Mesothelial cell of epicardium (in vitro differentiated cells): ENCODE data around the gene TMEM80. TPM values are rescaled to one million over a fixed set of nuclear protein-coding genes. Genes with fewer than 3 reads are reported as not detected.

Experiments used
- DNase-seq, 2 experiments: peaks; one replicate each; pipeline ENCODE4 v3.0.0; 2021; ENCODE audit warnings: low spot score in 2 of 2; ENCODE audit not compliant: unreplicated experiment in 2 of 2
- H3K27ac Mint-ChIP-seq: 2 replicates; pipeline ENCODE4 v1.8.0; 2021; ENCODE audit warnings: mixed read lengths
- H3K27me3 Mint-ChIP-seq: 2 replicates; pipeline ENCODE4 v1.8.0; 2021; ENCODE audit warnings: low read depth, mixed read lengths
- H3K36me3 Mint-ChIP-seq: 2 replicates; pipeline ENCODE4 v1.8.0; 2021; ENCODE audit warnings: mixed read lengths
- H3K4me1 Mint-ChIP-seq: 2 replicates; pipeline ENCODE4 v1.8.0; 2021; ENCODE audit warnings: mixed read lengths
- H3K4me3 Mint-ChIP-seq: 2 replicates; pipeline ENCODE4 v1.8.0; 2021; ENCODE audit warnings: mild to moderate bottlenecking, moderate library complexity, mixed read lengths
- H3K9me3 Mint-ChIP-seq: 2 replicates; pipeline ENCODE4 v1.8.0; 2021; ENCODE audit warnings: mixed read lengths
- CTCF ChIP-seq: fragments of 200-600 bp; sonication (generic); IDR thresholded peaks from one replicate; pipeline ENCODE4 v1.5.0; 2021; ENCODE audit warnings: antibody characterized with exemption; ENCODE audit not compliant: unreplicated experiment
- total RNA-seq: library from RNA; stranded (reverse); gene quantifications from 3 replicates; pipeline ENCODE4 v1.2.1, GENCODE V29; 2021

The TMEM80 gene
- total RNA-seq, 1 donor from 2014 or later = 28.7 TPM

- no peaks in the 10 kb centered on the region for H3K9me3 Mint-ChIP-seq
- peak overlapping the region; percentile 34 for H3K27ac Mint-ChIP-seq
- H3K36me3 Mint-ChIP-seq = peaks cover 12% of the 10 kb centered on the region
- H3K4me1 Mint-ChIP-seq = peaks cover 3% of the 10 kb centered on the region
- DNase-seq = no peak
- peaks cover 31% of the 10 kb centered on the region for H3K27me3 Mint-ChIP-seq
- TF ChIP-seq CTCF = peak; percentile 48
- H3K4me3 Mint-ChIP-seq = no peak overlapping the region
Measured at GRCh38 chr11:723120-723883, 27.7 kb downstream of the TMEM80 start.

DNA sequence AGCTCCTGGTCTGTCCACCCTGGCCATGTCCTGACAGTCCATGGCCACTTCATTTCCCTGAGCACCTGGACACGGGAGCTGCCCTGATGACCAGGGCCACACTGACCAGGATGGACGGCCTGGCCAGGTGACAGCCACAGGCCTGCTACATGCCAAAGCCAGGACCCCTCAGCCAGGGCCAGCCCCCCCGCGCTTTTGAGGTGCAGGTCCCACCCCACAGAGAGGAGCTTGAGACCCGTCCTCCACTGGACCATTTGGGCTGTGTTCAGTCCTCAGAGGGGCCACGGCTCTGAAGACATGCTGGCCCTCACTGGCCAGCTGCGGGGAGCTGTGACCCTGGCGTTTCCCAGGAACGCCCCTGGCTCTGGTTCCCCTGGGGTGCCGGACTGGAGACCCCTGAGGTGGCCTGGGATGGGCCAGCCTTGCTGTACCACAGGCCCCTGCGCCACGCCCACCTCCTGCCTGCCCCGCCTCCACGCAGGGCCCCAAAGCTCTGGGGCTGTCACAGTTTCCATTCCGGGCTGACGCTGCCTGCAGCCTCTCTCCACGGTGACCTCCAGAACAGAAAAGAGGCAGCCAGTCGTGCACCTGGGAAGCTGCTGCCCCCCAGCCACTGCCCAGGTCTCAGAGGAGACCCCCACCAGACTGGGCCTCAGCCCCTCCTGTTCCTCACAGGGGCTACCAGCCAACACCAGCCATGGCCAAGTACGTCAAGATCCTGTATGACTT, 28.6 kb downstream of the TMEM80 start:
- Mint-ChIP-seq H3K27me3 (peaks cover 30% of the 10 kb centered on the region), H3K9me3 (no peaks in the 10 kb centered on the region), H3K27ac (no peak overlapping the region), H3K36me3 (peaks cover 11% of the 10 kb centered on the region), H3K4me3 (no peak overlapping the region), H3K4me1 (peaks cover 3% of the 10 kb centered on the region)
- no peak for DNase-seq
- TF ChIP-seq CTCF = no peak

- H3K4me3 Mint-ChIP-seq = peak overlapping the region; percentile 42
- no peaks in the 10 kb centered on the region for H3K9me3 Mint-ChIP-seq
- no peak for TF ChIP-seq CTCF
- no peak for DNase-seq
- H3K27me3 Mint-ChIP-seq = peaks cover 24% of the 10 kb centered on the region
- H3K27ac Mint-ChIP-seq = no peak overlapping the region
- peaks cover 7% of the 10 kb centered on the region for H3K36me3 Mint-ChIP-seq
- H3K4me1 Mint-ChIP-seq = peaks cover 3% of the 10 kb centered on the region
Measured at GRCh38 chr11:724778-725386, 29.3 kb downstream of the TMEM80 start.

GRCh38 chr11:725624-726202, 30.1 kb downstream of the TMEM80 start:
- Mint-ChIP-seq H3K27ac (no peak overlapping the region), H3K4me3 (no peak overlapping the region), H3K36me3 (peaks cover 5% of the 10 kb centered on the region), H3K9me3 (no peaks in the 10 kb centered on the region), H3K4me1 (peaks cover 3% of the 10 kb centered on the region), H3K27me3 (peaks cover 18% of the 10 kb centered on the region)
- no peak for TF ChIP-seq CTCF
- DNase-seq = no peak

GRCh38 chr11:726278-727220, 30.9 kb downstream of the TMEM80 start:
- no peak for DNase-seq
- peaks cover 3% of the 10 kb centered on the region for H3K4me1 Mint-ChIP-seq
- peaks cover 5% of the 10 kb centered on the region for H3K36me3 Mint-ChIP-seq
- no peak for TF ChIP-seq CTCF
- no peaks in the 10 kb centered on the region for H3K9me3 Mint-ChIP-seq
- H3K27me3 Mint-ChIP-seq = peaks cover 16% of the 10 kb centered on the region
- H3K4me3 Mint-ChIP-seq = peak overlapping the region; percentile 20
- H3K27ac Mint-ChIP-seq = no peak overlapping the region
